OCI-LY1 (cell line): ENCODE data around the gene L1CAM.

Source experiments
- H2AFZ ChIP-seq: fragments of 200-600 bp; sonication (generic), shearing (Covaris generic); 2 replicates; pipeline ENCODE4 v1.6.0; 2014; ENCODE audit warnings: antibody characterized with exemption, mild to moderate bottlenecking, low read length
- H3F3A ChIP-seq: fragments of 200-600 bp; sonication (generic), shearing (Covaris generic); 2 replicates; pipeline ENCODE4 v1.6.0; 2014; ENCODE audit warnings: mild to moderate bottlenecking, antibody characterized with exemption, low read length, moderate library complexity; ENCODE audit not compliant: insufficient read depth
- H3K27ac ChIP-seq: fragments of 200-600 bp; sonication (generic); 2 replicates; pipeline ENCODE4 v1.5.1; 2014; ENCODE audit warnings: low read length, mixed run types, mild to moderate bottlenecking, low read depth; ENCODE audit not compliant: poor library complexity, severe bottlenecking
- H3K27me3 ChIP-seq: fragments of 200-600 bp; sonication (generic); 2 replicates; pipeline ENCODE4 v1.6.0; 2014; ENCODE audit warnings: antibody characterized with exemption, mild to moderate bottlenecking, low read length, moderate library complexity; ENCODE audit not compliant: insufficient read depth
- H3K36me3 ChIP-seq: fragments of 200-600 bp; sonication (generic); 2 replicates; pipeline ENCODE4 v1.6.1; 2014; ENCODE audit warnings: mild to moderate bottlenecking, antibody characterized with exemption, low read length, moderate library complexity, mixed read lengths; ENCODE audit not compliant: insufficient read depth
- H3K4me1 ChIP-seq: fragments of 200-600 bp; sonication (generic); 2 replicates; pipeline ENCODE4 v1.5.1; 2014; ENCODE audit warnings: mild to moderate bottlenecking, low read length, moderate library complexity; ENCODE audit not compliant: insufficient read depth, severe bottlenecking
- H3K4me2 ChIP-seq: fragments of 200-600 bp; sonication (generic), shearing (Covaris generic); 2 replicates; pipeline ENCODE4 v1.6.1; 2014; ENCODE audit warnings: low read length
- H3K4me3 ChIP-seq: fragments of 200-600 bp; sonication (generic); 2 replicates; pipeline ENCODE4 v1.5.1; 2014; ENCODE audit warnings: low read length, low read depth, mild to moderate bottlenecking, mixed read lengths; ENCODE audit not compliant: poor library complexity, severe bottlenecking
- H3K79me2 ChIP-seq: fragments of 200-600 bp; shearing (Covaris generic); 2 replicates; pipeline ENCODE4 v1.6.1; 2016; ENCODE audit warnings: mixed run types, low read length, mixed read lengths; ENCODE audit not compliant: insufficient read depth
- H3K9ac ChIP-seq: fragments of 200-600 bp; sonication (generic), shearing (Covaris generic); 2 replicates; pipeline ENCODE4 v1.6.1; 2014; ENCODE audit warnings: mild to moderate bottlenecking, low read length, mixed read lengths
- H3K9me2 ChIP-seq: fragments of 200-600 bp; sonication (generic), shearing (Covaris generic); 2 replicates; pipeline ENCODE4 v1.6.1; 2014; ENCODE audit warnings: low read depth, mild to moderate bottlenecking, low read length, mixed read lengths
- H3K9me3 ChIP-seq: fragments of 200-600 bp; shearing (Covaris generic); 2 replicates; pipeline ENCODE4 v1.6.1; 2014; ENCODE audit warnings: low read length, mixed read lengths
- H4K20me1 ChIP-seq: fragments of 200-600 bp; sonication (generic), shearing (Covaris generic); 2 replicates; pipeline ENCODE4 v1.6.0; 2016; ENCODE audit warnings: mild to moderate bottlenecking, low read length; ENCODE audit not compliant: insufficient read depth
- CTCF ChIP-seq: fragments of 200-600 bp; sonication (generic), shearing (Covaris generic); IDR thresholded peaks from 2 replicates; pipeline ENCODE4 v1.5.1; 2017; ENCODE audit warnings: mild to moderate bottlenecking, antibody characterized with exemption, low read length, moderate library complexity, mixed read lengths
- EZH2 ChIP-seq: fragments of 200-600 bp; sonication (generic), shearing (Covaris generic); IDR thresholded peaks from 2 replicates; pipeline ENCODE4 v1.8.0; 2017; ENCODE audit warnings: borderline replicate concordance, mixed run types, mild to moderate bottlenecking, antibody characterized with exemption, low read length, moderate library complexity, mixed read lengths

The L1CAM gene

GRCh38 chrX:153906126-153906917 is 20.3 kb upstream of the L1CAM start:
- no peak overlapping the region for H3K27ac ChIP-seq

GRCh38 chrX:153905481-153906095 is 19.6 kb upstream of the L1CAM start:
- H3K9ac ChIP-seq: no peak overlapping the region

More at GRCh38 chrX:153906126-153906917, 20.3 kb upstream of the L1CAM start:
- H3K9me3 ChIP-seq: no peaks in the 10 kb centered on the region
- peaks cover 38% of the 10 kb centered on the region for H3K4me1 ChIP-seq
- H3K9me2 ChIP-seq: no peaks in the 10 kb centered on the region
- no peak overlapping the region for H3K4me2 ChIP-seq
- H3K9ac ChIP-seq: no peak overlapping the region
- no peaks in the 10 kb centered on the region for H3K79me2 ChIP-seq
- H4K20me1 ChIP-seq: no peaks in the 10 kb centered on the region
- no peaks in the 10 kb centered on the region for H3F3A ChIP-seq
- H3K27me3 ChIP-seq: no peaks in the 10 kb centered on the region
- no peak overlapping the region for H2AFZ ChIP-seq
- no peak for TF ChIP-seq EZH2
- TF ChIP-seq CTCF: no peak
- H3K4me3 ChIP-seq: no peak overlapping the region
- peaks cover 8% of the 10 kb centered on the region; the same call in 1 of the 2 replicates for H3K36me3 ChIP-seq

More at GRCh38 chrX:153905481-153906095, 19.6 kb upstream of the L1CAM start:
- no peaks in the 10 kb centered on the region for H3K9me3 ChIP-seq
- H3F3A ChIP-seq: no peaks in the 10 kb centered on the region
- no peak overlapping the region for H3K4me2 ChIP-seq
- peaks cover 45% of the 10 kb centered on the region for H3K4me1 ChIP-seq
- no peak overlapping the region for H3K4me3 ChIP-seq
- no peaks in the 10 kb centered on the region for H4K20me1 ChIP-seq
- no peaks in the 10 kb centered on the region for H3K27me3 ChIP-seq
- no peak for TF ChIP-seq CTCF
- no peak for TF ChIP-seq EZH2
- H3K79me2 ChIP-seq: no peaks in the 10 kb centered on the region
- no peak overlapping the region for H3K27ac ChIP-seq
- H3K36me3 ChIP-seq: peaks cover 5% of the 10 kb centered on the region; the same call in 1 of the 2 replicates
- H3K9me2 ChIP-seq: no peaks in the 10 kb centered on the region
- H2AFZ ChIP-seq: no peak overlapping the region
